ENCODE measurements around the gene SESN1.

SESN1 gene

GRCh38 chr6:108945681-108946159 is 148.9 kb downstream of the SESN1 start:
- H3K27me3 ChIP-seq (replicated peaks; ENCODE audit: control insufficient read depth, insufficient read depth, low read length) = no peaks in the 10 kb centered on the region
- H3K36me3 ChIP-seq (ENCODE audit: control insufficient read depth, insufficient read depth, low read length, severe bottlenecking) = no peaks in the 10 kb centered on the region
- H3K4me1 ChIP-seq (ENCODE audit: control insufficient read depth, insufficient read depth, low read length) = peaks cover 47% of the 10 kb centered on the region
- no peaks in the 10 kb centered on the region for H3K9me3 ChIP-seq (ENCODE audit: control insufficient read depth, low read length)
- H3K4me3 ChIP-seq (ENCODE audit: low read length) = peak overlapping the region; percentile 70
- H3K9ac ChIP-seq (ENCODE audit: low read length) = peak overlapping the region; percentile 78
- DNase-seq (ENCODE audit: low read depth) = peak; percentile 36

GRCh38 chr6:108944707-108945680 is 149.7 kb downstream of the SESN1 start:
- Histone ChIP-seq H3K36me3 (ENCODE audit: control insufficient read depth, insufficient read depth, low read length, severe bottlenecking) (no peaks in the 10 kb centered on the region), H3K9ac (ENCODE audit: low read length) (peak overlapping the region; percentile 78), H3K4me3 (ENCODE audit: low read length) (peak overlapping the region; percentile 70), H3K4me1 (ENCODE audit: control insufficient read depth, insufficient read depth, low read length) (peaks cover 47% of the 10 kb centered on the region), H3K9me3 (ENCODE audit: control insufficient read depth, low read length) (no peaks in the 10 kb centered on the region), H3K27me3 (replicated peaks; ENCODE audit: control insufficient read depth, insufficient read depth, low read length) (no peaks in the 10 kb centered on the region)
- DNase-seq (ENCODE audit: low read depth) = peak; percentile 85

- no peaks in the 10 kb centered on the region for H3K9me3 ChIP-seq (ENCODE audit: control insufficient read depth, low read length)
- H3K4me3 ChIP-seq (ENCODE audit: low read length) = peak overlapping the region; percentile 70
- H3K9ac ChIP-seq (ENCODE audit: low read length) = peak overlapping the region; percentile 39
- H3K4me1 ChIP-seq (ENCODE audit: control insufficient read depth, insufficient read depth, low read length) = peaks cover 47% of the 10 kb centered on the region
- no peak for DNase-seq (ENCODE audit: low read depth)
- H3K36me3 ChIP-seq (ENCODE audit: control insufficient read depth, insufficient read depth, low read length, severe bottlenecking) = no peaks in the 10 kb centered on the region
- H3K27me3 ChIP-seq (replicated peaks; ENCODE audit: control insufficient read depth, insufficient read depth, low read length) = no peaks in the 10 kb centered on the region
These were observed 150.6 kb downstream of the SESN1 start for GRCh38 chr6:108944071-108944470.

- Histone ChIP-seq H3K9me3 (ENCODE audit: control insufficient read depth, low read length) (no peaks in the 10 kb centered on the region), H3K9ac (ENCODE audit: low read length) (no peak overlapping the region), H3K4me1 (ENCODE audit: control insufficient read depth, insufficient read depth, low read length) (peaks cover 37% of the 10 kb centered on the region), H3K36me3 (ENCODE audit: control insufficient read depth, insufficient read depth, low read length, severe bottlenecking) (no peaks in the 10 kb centered on the region), H3K4me3 (ENCODE audit: low read length) (no peak overlapping the region), H3K27me3 (replicated peaks; ENCODE audit: control insufficient read depth, insufficient read depth, low read length) (no peaks in the 10 kb centered on the region)
- no peak for DNase-seq (ENCODE audit: low read depth)
These were observed 151.8 kb downstream of the SESN1 start for GRCh38 chr6:108942556-108943492.

- no peaks in the 10 kb centered on the region for H3K9me3 ChIP-seq (ENCODE audit: control insufficient read depth, low read length)
- no peak overlapping the region for H3K4me3 ChIP-seq (ENCODE audit: low read length)
- H3K4me1 ChIP-seq (ENCODE audit: control insufficient read depth, insufficient read depth, low read length) = peaks cover 30% of the 10 kb centered on the region
- no peak for DNase-seq (ENCODE audit: low read depth)
- H3K9ac ChIP-seq (ENCODE audit: low read length) = no peak overlapping the region
- H3K27me3 ChIP-seq (replicated peaks; ENCODE audit: control insufficient read depth, insufficient read depth, low read length) = no peaks in the 10 kb centered on the region
- H3K36me3 ChIP-seq (ENCODE audit: control insufficient read depth, insufficient read depth, low read length, severe bottlenecking) = no peaks in the 10 kb centered on the region
These were observed 152.8 kb downstream of the SESN1 start for GRCh38 chr6:108941859-108942258.

- no peak overlapping the region for H3K9ac ChIP-seq (ENCODE audit: low read length)
These were observed 153.4 kb downstream of the SESN1 start for GRCh38 chr6:108941281-108941680.

GRCh38 chr6:108940741-108941140 is 153.9 kb downstream of the SESN1 start:
- no peak for DNase-seq (ENCODE audit: low read depth)
- Histone ChIP-seq H3K4me1 (ENCODE audit: control insufficient read depth, insufficient read depth, low read length) (peaks cover 19% of the 10 kb centered on the region), H3K36me3 (ENCODE audit: control insufficient read depth, insufficient read depth, low read length, severe bottlenecking) (no peaks in the 10 kb centered on the region), H3K9ac (ENCODE audit: low read length) (no peak overlapping the region), H3K27me3 (replicated peaks; ENCODE audit: control insufficient read depth, insufficient read depth, low read length) (no peaks in the 10 kb centered on the region), H3K9me3 (ENCODE audit: control insufficient read depth, low read length) (no peaks in the 10 kb centered on the region), H3K4me3 (ENCODE audit: low read length) (no peak overlapping the region)

More at GRCh38 chr6:108941281-108941680, 153.4 kb downstream of the SESN1 start:
- DNase-seq (ENCODE audit: low read depth) = no peak
- Histone ChIP-seq H3K27me3 (replicated peaks; ENCODE audit: control insufficient read depth, insufficient read depth, low read length) (no peaks in the 10 kb centered on the region), H3K4me3 (ENCODE audit: low read length) (no peak overlapping the region), H3K36me3 (ENCODE audit: control insufficient read depth, insufficient read depth, low read length, severe bottlenecking) (no peaks in the 10 kb centered on the region), H3K9me3 (ENCODE audit: control insufficient read depth, low read length) (no peaks in the 10 kb centered on the region), H3K4me1 (ENCODE audit: control insufficient read depth, insufficient read depth, low read length) (peaks cover 24% of the 10 kb centered on the region)

- Histone ChIP-seq H3K27me3 (replicated peaks; ENCODE audit: control insufficient read depth, insufficient read depth, low read length) (no peaks in the 10 kb centered on the region), H3K36me3 (ENCODE audit: control insufficient read depth, insufficient read depth, low read length, severe bottlenecking) (no peaks in the 10 kb centered on the region), H3K4me1 (ENCODE audit: control insufficient read depth, insufficient read depth, low read length) (no peaks in the 10 kb centered on the region), H3K9ac (ENCODE audit: low read length) (no peak overlapping the region), H3K9me3 (ENCODE audit: control insufficient read depth, low read length) (no peaks in the 10 kb centered on the region), H3K4me3 (ENCODE audit: low read length) (no peak overlapping the region)
- DNase-seq (ENCODE audit: low read depth) = no peak
These were observed 157.5 kb downstream of the SESN1 start for GRCh38 chr6:108937170-108937569.

Measured in adipocyte (in vitro differentiated cells).